GM21367 (cell line): ENCODE measurements around the gene WDR75.
"Not testable (repeated sequence)": the region's sequence is repeated elsewhere in the genome, so short reads cannot be mapped to it uniquely, and the experiment has no call there.

Experiments used
- ATAC-seq: cut with Tn5 transposase; IDR thresholded peaks from one replicate; pipeline ENCODE4 v1.9.1; 2021; ENCODE audit not compliant: unreplicated experiment

WDR75 gene

GRCh38 chr2:189440947-189441708 lies at the start of gene WDR75:
WDR75 (plus strand) TSS chr2:189441474; CDS start chr2:189441493, 19 bp downstream.
- peak; percentile 86 for ATAC-seq

- no peak for ATAC-seq
These were observed 47.7 kb upstream of the WDR75 start for GRCh38 chr2:189393440-189394111.

- no peak for ATAC-seq
These were observed 46.7 kb upstream of the WDR75 start for GRCh38 chr2:189394525-189394924.

- ATAC-seq = no peak
These were observed 38.3 kb upstream of the WDR75 start for GRCh38 chr2:189402932-189403331.

GRCh38 chr2:189406586-189407233 lies 34.6 kb upstream of the WDR75 start:
- no peak for ATAC-seq

- ATAC-seq = no peak
These were observed 33.7 kb upstream of the WDR75 start for GRCh38 chr2:189407281-189408209.

- ATAC-seq = no peak
These were observed 33.0 kb upstream of the WDR75 start for GRCh38 chr2:189408294-189408693.

GRCh38 chr2:189409131-189409530 lies 32.1 kb upstream of the WDR75 start:
- ATAC-seq = no peak

- ATAC-seq = no peak
These were observed 31.6 kb upstream of the WDR75 start for GRCh38 chr2:189409647-189410046.

GRCh38 chr2:189411860-189412259 lies 29.4 kb upstream of the WDR75 start:
- ATAC-seq = no peak

GRCh38 chr2:189412330-189412953 lies 28.8 kb upstream of the WDR75 start:
- peak; percentile 83 for ATAC-seq

GRCh38 chr2:189413249-189413648 lies 28.0 kb upstream of the WDR75 start:
- no peak for ATAC-seq

- ATAC-seq = no peak
These were observed 19.6 kb upstream of the WDR75 start for GRCh38 chr2:189421644-189422043.

GRCh38 chr2:189424961-189425360 lies 16.3 kb upstream of the WDR75 start:
- ATAC-seq = no peak

- no peak for ATAC-seq
These were observed 15.6 kb upstream of the WDR75 start for GRCh38 chr2:189425676-189426075.

- no peak for ATAC-seq
These were observed 14.4 kb upstream of the WDR75 start for GRCh38 chr2:189426886-189427285.

GRCh38 chr2:189427872-189428271 lies 13.4 kb upstream of the WDR75 start:
- ATAC-seq = no peak

- ATAC-seq = not testable (repeated sequence)
These were observed 10.8 kb upstream of the WDR75 start for GRCh38 chr2:189430448-189430847.

GRCh38 chr2:189435803-189436202 lies 5.5 kb upstream of the WDR75 start:
- ATAC-seq = not testable (repeated sequence)

- ATAC-seq = no peak
These were observed 3.3 kb upstream of the WDR75 start for GRCh38 chr2:189437926-189438325.
